ENCODE data around the gene IL12RB1. TPM values are rescaled to one million over a fixed set of nuclear protein-coding genes. Genes with fewer than 3 reads are reported as not detected.
"Not testable (repeated sequence)": the region's sequence is repeated elsewhere in the genome, so short reads cannot be mapped to it uniquely, and the experiment has no call there.

IL12RB1 gene
- total RNA-seq, 2 experiments from 2014 or later: 69.9 to 76.2 TPM

GRCh38 chr19:18049385-18049784, 37.3 kb downstream of the IL12RB1 start:
- Mint-ChIP-seq H3K9me3 (ENCODE audit: low read depth) (no peaks in the 10 kb centered on the region), H3K27me3 (peaks cover 14% of the 10 kb centered on the region), H3K4me3 (no peak overlapping the region), H3K36me3 (no peaks in the 10 kb centered on the region), H3K27ac (no peak overlapping the region), H3K4me1 (peaks cover 29% of the 10 kb centered on the region)
- ATAC-seq: no peak
- CTCF ChIA-PET: interaction anchor here (0.9 kb wide), 1 partner anchor 41 kb away, joined by 3 read pairs; the partner anchor contains the start of gene ARRDC2
- DNase-seq: no peak

GRCh38 chr19:18046059-18046718, 40.5 kb downstream of the IL12RB1 start:
- Mint-ChIP-seq H3K27ac (no peak overlapping the region), H3K4me3 (no peak overlapping the region)
- CTCF ChIA-PET: interaction anchor here (1.1 to 2.1 kb wide), 2 partner anchors 28 to 39 kb away, joined by 3 to 12 read pairs; partner anchors contain the start of gene ARRDC2

GRCh38 chr19:18045307-18046050, 41.3 kb downstream of the IL12RB1 start:
- peaks cover 29% of the 10 kb centered on the region for H3K27me3 Mint-ChIP-seq
- H3K4me1 Mint-ChIP-seq: peaks cover 36% of the 10 kb centered on the region
- CTCF ChIA-PET: interaction anchor here (0.7 to 2.1 kb wide), 17 partner anchors 11 to 149 kb away, joined by 3 to 12 read pairs (median 5); partner anchors contain the start of genes ARRDC2 and IL12RB1
- peaks cover 2% of the 10 kb centered on the region for H3K36me3 Mint-ChIP-seq
- ATAC-seq (peak; percentile 4), DNase-seq (no peak)
- peaks cover 6% of the 10 kb centered on the region for H3K9me3 Mint-ChIP-seq (ENCODE audit: low read depth)
- H3K4me3 Mint-ChIP-seq: peak overlapping the region; percentile 42
- peak overlapping the region; percentile 85 for H3K27ac Mint-ChIP-seq

More at GRCh38 chr19:18046059-18046718, 40.5 kb downstream of the IL12RB1 start:
- ATAC-seq (no peak), DNase-seq (no peak)
- Mint-ChIP-seq H3K36me3 (no peaks in the 10 kb centered on the region), H3K4me1 (peaks cover 40% of the 10 kb centered on the region), H3K27me3 (peaks cover 23% of the 10 kb centered on the region), H3K9me3 (ENCODE audit: low read depth) (peaks cover 3% of the 10 kb centered on the region)

- DNase-seq: peak; percentile 98
- H3K36me3 Mint-ChIP-seq: peaks cover 2% of the 10 kb centered on the region
- H3K4me1 Mint-ChIP-seq: peaks cover 31% of the 10 kb centered on the region
- CTCF ChIA-PET: interaction anchor here (0.7 to 2.1 kb wide), 17 partner anchors 11 to 150 kb away, joined by 3 to 12 read pairs (median 5); partner anchors contain the start of genes ARRDC2 and IL12RB1
- peak; percentile 99 for ATAC-seq
- H3K27me3 Mint-ChIP-seq: peaks cover 26% of the 10 kb centered on the region
- peaks cover 6% of the 10 kb centered on the region for H3K9me3 Mint-ChIP-seq (ENCODE audit: low read depth)
- peak overlapping the region; percentile 42 for H3K4me3 Mint-ChIP-seq
- H3K27ac Mint-ChIP-seq: peak overlapping the region; percentile 85
Observed at GRCh38 chr19:18044825-18045304, 41.9 kb downstream of the IL12RB1 start.

GRCh38 chr19:18043676-18044075, 43.1 kb downstream of the IL12RB1 start:
- H3K9me3 Mint-ChIP-seq (ENCODE audit: low read depth): peaks cover 6% of the 10 kb centered on the region
- DNase-seq (no peak), ATAC-seq (no peak)
- peaks cover 31% of the 10 kb centered on the region for H3K4me1 Mint-ChIP-seq
- H3K36me3 Mint-ChIP-seq: peaks cover 2% of the 10 kb centered on the region
- CTCF ChIA-PET: no interaction called here
- peaks cover 26% of the 10 kb centered on the region for H3K27me3 Mint-ChIP-seq
- peak overlapping the region; percentile 0 for H3K4me3 Mint-ChIP-seq
- H3K27ac Mint-ChIP-seq: no peak overlapping the region

- peaks cover 2% of the 10 kb centered on the region for H3K36me3 Mint-ChIP-seq
- H3K27me3 Mint-ChIP-seq: peaks cover 22% of the 10 kb centered on the region
- CTCF ChIA-PET: no interaction called here
- DNase-seq (no peak), ATAC-seq (no peak)
- H3K27ac Mint-ChIP-seq: no peak overlapping the region
- no peak overlapping the region for H3K4me3 Mint-ChIP-seq
- H3K4me1 Mint-ChIP-seq: peaks cover 28% of the 10 kb centered on the region
- H3K9me3 Mint-ChIP-seq (ENCODE audit: low read depth): peaks cover 6% of the 10 kb centered on the region
Observed at GRCh38 chr19:18041054-18041453, 45.7 kb downstream of the IL12RB1 start.

GRCh38 chr19:18032102-18032501, 54.6 kb downstream of the IL12RB1 start:
- H3K36me3 Mint-ChIP-seq, CTCF ChIA-PET: not testable (repeated sequence)

GRCh38 chr19:18031401-18031800, 55.3 kb downstream of the IL12RB1 start:
- H3K36me3 Mint-ChIP-seq; H3K4me1 Mint-ChIP-seq; H3K27ac Mint-ChIP-seq; H3K4me3 Mint-ChIP-seq; ATAC-seq; CTCF ChIA-PET; H3K27me3 Mint-ChIP-seq; H3K9me3 Mint-ChIP-seq (ENCODE audit: low read depth); DNase-seq: not testable (repeated sequence)

More at GRCh38 chr19:18032102-18032501, 54.6 kb downstream of the IL12RB1 start:
- not testable (repeated sequence) for DNase-seq; H3K4me3 Mint-ChIP-seq; H3K27ac Mint-ChIP-seq; H3K4me1 Mint-ChIP-seq; H3K9me3 Mint-ChIP-seq (ENCODE audit: low read depth); H3K27me3 Mint-ChIP-seq; ATAC-seq

GRCh38 chr19:18029617-18030338, 57.0 kb downstream of the IL12RB1 start:
- no peak overlapping the region for H3K4me3 Mint-ChIP-seq
- DNase-seq: no peak
- no peaks in the 10 kb centered on the region for H3K36me3 Mint-ChIP-seq
- CTCF ChIA-PET: interaction anchor here (1.0 to 2.0 kb wide), 5 partner anchors 12 to 29 kb away, joined by 3 to 6 read pairs (median 3); no protein-coding TSS in a partner anchor
- no peaks in the 10 kb centered on the region for H3K9me3 Mint-ChIP-seq (ENCODE audit: low read depth)
- no peak for ATAC-seq
- H3K27ac Mint-ChIP-seq: no peak overlapping the region
- H3K4me1 Mint-ChIP-seq: peaks cover 2% of the 10 kb centered on the region
- no peaks in the 10 kb centered on the region for H3K27me3 Mint-ChIP-seq

- Mint-ChIP-seq H3K4me3 (no peak overlapping the region), H3K27ac (no peak overlapping the region), H3K27me3 (no peaks in the 10 kb centered on the region), H3K9me3 (ENCODE audit: low read depth) (no peaks in the 10 kb centered on the region), H3K36me3 (no peaks in the 10 kb centered on the region), H3K4me1 (peaks cover 19% of the 10 kb centered on the region)
- CTCF ChIA-PET: interaction anchor here (1.3 kb wide), 1 partner anchor 20 kb away, joined by 3 read pairs; no protein-coding TSS in a partner anchor
- DNase-seq (no peak), ATAC-seq (no peak)
Observed at GRCh38 chr19:18027151-18027550, 59.6 kb downstream of the IL12RB1 start.

- no peak for DNase-seq
- CTCF ChIA-PET: interaction anchor here (0.9 to 9.0 kb wide), 5 partner anchors 10 to 85 kb away, joined by 3 to 35 read pairs (median 6); partner anchors contain the start of gene ARRDC2
Observed at GRCh38 chr19:18023622-18024251, 63.0 kb downstream of the IL12RB1 start.

GRCh38 chr19:18021121-18021755, 65.5 kb downstream of the IL12RB1 start:
- CTCF ChIA-PET: interaction anchor here (1.1 to 9.0 kb wide), 2 partner anchors 13 to 66 kb away, joined by 3 to 35 read pairs; partner anchors contain the start of genes ARRDC2 and IL12RB1
- H3K4me3 Mint-ChIP-seq: peak overlapping the region; percentile 59
- H3K36me3 Mint-ChIP-seq: no peaks in the 10 kb centered on the region
- DNase-seq (no peak), ATAC-seq (peak; percentile 7)
- H3K9me3 Mint-ChIP-seq (ENCODE audit: low read depth): no peaks in the 10 kb centered on the region
- H3K27me3 Mint-ChIP-seq: no peaks in the 10 kb centered on the region
- peaks cover 45% of the 10 kb centered on the region for H3K4me1 Mint-ChIP-seq
- peak overlapping the region; percentile 88 for H3K27ac Mint-ChIP-seq

More at GRCh38 chr19:18023622-18024251, 63.0 kb downstream of the IL12RB1 start:
- H3K27me3 Mint-ChIP-seq: no peaks in the 10 kb centered on the region
- H3K36me3 Mint-ChIP-seq: no peaks in the 10 kb centered on the region
- peak overlapping the region; percentile 66 for H3K27ac Mint-ChIP-seq
- ATAC-seq: no peak
- peak overlapping the region; percentile 35 for H3K4me3 Mint-ChIP-seq
- peaks cover 39% of the 10 kb centered on the region for H3K4me1 Mint-ChIP-seq
- no peaks in the 10 kb centered on the region for H3K9me3 Mint-ChIP-seq (ENCODE audit: low read depth)
